H9 (cell line): ENCODE results near the gene TCP11X2. TPM values are rescaled to one million over a fixed set of nuclear protein-coding genes. Genes with fewer than 3 reads are reported as not detected.
"Not testable (repeated sequence)": the region's sequence is repeated elsewhere in the genome, so short reads cannot be mapped to it uniquely, and the experiment has no call there.

ENCODE experiments used
- DNase-seq: peaks from one replicate; pipeline ENCODE4 v3.0.0-alpha.2; 2017
- H2AFZ ChIP-seq: one replicate; pipeline ENCODE4 v1.6.1; 2013; ENCODE audit warnings: mild to moderate bottlenecking, low read length, control low read depth, moderate library complexity
- H2AK5ac ChIP-seq: 2 replicates; pipeline ENCODE4 v1.6.1; 2013; ENCODE audit warnings: low read length, control low read depth, mixed read lengths; ENCODE audit not compliant: insufficient read length
- H2BK120ac ChIP-seq: one replicate; pipeline ENCODE4 v1.6.1; 2013; ENCODE audit warnings: low read depth, mild to moderate bottlenecking, low read length, control low read depth, inconsistent platforms; ENCODE audit not compliant: poor library complexity, severe bottlenecking
- H2BK12ac ChIP-seq: 2 replicates; pipeline ENCODE4 v1.6.1; 2013; ENCODE audit warnings: low read length, control low read depth, mixed read lengths, low read depth; ENCODE audit not compliant: insufficient read length
- H2BK15ac ChIP-seq: 2 replicates; pipeline ENCODE4 v1.6.1; 2013; ENCODE audit warnings: low read depth, low read length, control low read depth
- H2BK20ac ChIP-seq: one replicate; pipeline ENCODE4 v1.6.1; 2013; ENCODE audit warnings: low read depth, mild to moderate bottlenecking, low read length, control low read depth, inconsistent platforms; ENCODE audit not compliant: poor library complexity, severe bottlenecking
- H2BK5ac ChIP-seq: 2 replicates; pipeline ENCODE4 v1.6.1; 2013; ENCODE audit warnings: low read length, control low read depth, mixed read lengths; ENCODE audit not compliant: insufficient read length
- H3K14ac ChIP-seq: 2 replicates; pipeline ENCODE4 v1.6.1; 2013; ENCODE audit warnings: low read length, control low read depth; ENCODE audit not compliant: insufficient read depth
- H3K18ac ChIP-seq: 2 replicates; pipeline ENCODE4 v1.6.1; 2013; ENCODE audit warnings: low read depth, mild to moderate bottlenecking, mixed read lengths, low read length, control low read depth; ENCODE audit not compliant: insufficient read length
- H3K23ac ChIP-seq: 2 replicates; pipeline ENCODE4 v1.6.1; 2013; ENCODE audit warnings: low read length, control low read depth, mixed read lengths, low read depth; ENCODE audit not compliant: insufficient read length
- H3K23me2 ChIP-seq: 2 replicates; pipeline ENCODE4 v1.6.1; 2013; ENCODE audit warnings: low read depth, mild to moderate bottlenecking, mixed read lengths, low read length, control low read depth; ENCODE audit not compliant: insufficient read length, poor library complexity, severe bottlenecking
- H3K27ac ChIP-seq: 2 replicates; pipeline ENCODE4 v1.5.1; 2013; ENCODE audit warnings: low read length, control low read depth, mixed read lengths, low read depth; ENCODE audit not compliant: insufficient read length
- H3K27me3 ChIP-seq: 2 replicates; pipeline ENCODE4 v1.6.1; 2013; ENCODE audit warnings: low read length, control low read depth, inconsistent platforms; ENCODE audit not compliant: insufficient read depth
- H3K4ac ChIP-seq: 2 replicates; pipeline ENCODE4 v1.6.1; 2013; ENCODE audit warnings: low read depth, mild to moderate bottlenecking, control low read depth, inconsistent platforms, low read length, moderate library complexity
- H3K4me1 ChIP-seq: 2 replicates; pipeline ENCODE4 v1.6.1; 2013; ENCODE audit warnings: low read length, control low read depth, inconsistent platforms; ENCODE audit not compliant: insufficient read depth
- H3K4me2 ChIP-seq: 2 replicates; pipeline ENCODE4 v1.6.1; 2013; ENCODE audit warnings: low read length, control low read depth, mixed read lengths; ENCODE audit not compliant: insufficient read length, insufficient read depth
- H3K56ac ChIP-seq: 2 replicates; pipeline ENCODE4 v1.6.1; 2013; ENCODE audit warnings: low read depth, mild to moderate bottlenecking, mixed read lengths, low read length, control low read depth; ENCODE audit not compliant: insufficient read length
- H3K79me1 ChIP-seq: 2 replicates; pipeline ENCODE4 v1.6.1; 2013; ENCODE audit warnings: low read depth, mild to moderate bottlenecking, moderate library complexity, low read length, control low read depth, inconsistent platforms; ENCODE audit not compliant: insufficient read depth, poor library complexity, severe bottlenecking
- H3K79me2 ChIP-seq: 2 replicates; pipeline ENCODE4 v1.6.1; 2013; ENCODE audit warnings: low read length, control low read depth, inconsistent platforms; ENCODE audit not compliant: insufficient read depth
- H3K9ac ChIP-seq: 2 replicates; pipeline ENCODE4 v1.6.1; 2013; ENCODE audit warnings: low read length, control low read depth, mixed read lengths; ENCODE audit not compliant: insufficient read length; ENCODE audit errors: extremely low read depth
- H3K9me3 ChIP-seq: one replicate; pipeline ENCODE4 v1.6.1; 2013; ENCODE audit warnings: low read depth, low read length, inconsistent platforms; ENCODE audit not compliant: control insufficient read depth
- H3T11ph ChIP-seq: one replicate; pipeline ENCODE4 v1.6.1; 2013; ENCODE audit warnings: mild to moderate bottlenecking, low read length, control low read depth, inconsistent platforms
- H4K20me1 ChIP-seq: one replicate; pipeline ENCODE4 v1.6.1; 2013; ENCODE audit not compliant: control insufficient read depth, insufficient read length, insufficient read depth
- H4K5ac ChIP-seq: 2 replicates; pipeline ENCODE4 v1.6.1; 2013; ENCODE audit warnings: low read depth, mild to moderate bottlenecking, mixed read lengths, low read length, control low read depth; ENCODE audit not compliant: insufficient read length
- H4K8ac ChIP-seq: replicated peaks from 2 replicates; pipeline ENCODE4 v1.6.1; 2013; ENCODE audit warnings: low read length, control low read depth, mixed read lengths, low read depth; ENCODE audit not compliant: insufficient read length
- H4K91ac ChIP-seq: 2 replicates; pipeline ENCODE4 v1.6.1; 2013; ENCODE audit warnings: low read depth, mild to moderate bottlenecking, moderate library complexity, mixed read lengths, low read length, control low read depth; ENCODE audit not compliant: insufficient read length
- H3K27ac Mint-ChIP-seq, 3 experiments: 2 replicates in 2 of 3; 3 replicates in 1 of 3; pipeline ENCODE4 v1.8.0; 2020 to 2021; ENCODE audit warnings: mixed read lengths in 3 of 3, mild to moderate bottlenecking in 1 of 3, moderate library complexity in 1 of 3
- H3K27me3 Mint-ChIP-seq: 2 replicates; pipeline ENCODE4 v1.8.0; 2021; ENCODE audit warnings: low read depth, mild to moderate bottlenecking, moderate library complexity, mixed read lengths
- H3K36me3 Mint-ChIP-seq, 3 experiments: 2 replicates in 2 of 3; 3 replicates in 1 of 3; pipeline ENCODE4 v1.8.0; 2020 to 2021; ENCODE audit warnings: low read depth in 3 of 3, mixed read lengths in 3 of 3; ENCODE audit not compliant: insufficient read depth in 1 of 3
- H3K4me1 Mint-ChIP-seq, 2 experiments: 2 replicates each; pipeline ENCODE4 v1.8.0; 2020; ENCODE audit warnings: mixed read lengths in 2 of 2
- H3K4me3 Mint-ChIP-seq, 2 experiments: 2 replicates in 1 of 2; 3 replicates in 1 of 2; pipeline ENCODE4 v1.8.0; 2020 to 2021; ENCODE audit warnings: mild to moderate bottlenecking in 2 of 2, mixed read lengths in 2 of 2, moderate library complexity in 1 of 2
- H3K9me3 Mint-ChIP-seq, 2 experiments: 2 replicates in 1 of 2; 3 replicates in 1 of 2; pipeline ENCODE4 v1.8.0; 2020; ENCODE audit warnings: mild to moderate bottlenecking in 2 of 2, mixed read lengths in 2 of 2, moderate library complexity in 1 of 2
- WGBS: extraction: QIAGEN DNeasy Blood & Tissue Kit; methylation state at CpG from one replicate; pipeline ENCODE4 v1.1.7; 2013; ENCODE audit warnings: missing lambda C conversion rate, low lambda C conversion rate, mixed read lengths; ENCODE audit not compliant: insufficient read length; ENCODE audit errors: extremely low coverage; 5-methylcytosine and 5-hydroxymethylcytosine counted together
- total RNA-seq: library from RNA; stranded (reverse); gene quantifications from 2 replicates; pipeline ENCODE4 v1.2.1, GENCODE V29; 2021

Gene TCP11X2
- total RNA-seq, 1 experiment from 2014 or later = not detected

DNA sequence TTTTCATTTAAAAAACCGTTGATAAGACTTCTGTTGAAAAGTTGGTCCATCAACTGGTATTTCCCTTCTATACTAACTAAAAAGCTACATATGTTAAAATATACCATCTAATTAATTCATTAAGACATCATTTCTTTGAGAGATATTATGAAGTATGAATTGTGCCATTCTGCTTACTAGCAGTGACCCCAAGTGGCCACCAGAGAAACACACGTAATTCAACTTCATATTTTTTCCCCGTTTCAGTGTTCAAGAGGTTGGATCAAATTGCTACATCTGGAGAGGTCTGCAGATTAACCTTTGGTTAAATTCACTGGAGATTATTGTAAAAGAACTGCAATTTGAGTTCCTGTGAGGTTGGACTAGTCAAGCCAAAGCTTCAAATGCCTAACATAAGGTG is 1.4 kb downstream of the TCP11X2 start:
- not testable (repeated sequence) for H3K56ac ChIP-seq, H3K23me2 ChIP-seq, H3K4me2 ChIP-seq, H3K9ac ChIP-seq, H3K9me3 ChIP-seq, H3K4me3 Mint-ChIP-seq, H2BK15ac ChIP-seq, H3K14ac ChIP-seq, H2BK120ac ChIP-seq, H2AFZ ChIP-seq, H3K9me3 Mint-ChIP-seq, H2BK5ac ChIP-seq, H3K27me3 ChIP-seq, H3K4me1 ChIP-seq, H3K18ac ChIP-seq, H2AK5ac ChIP-seq, H3K4ac ChIP-seq, H4K8ac ChIP-seq, H3K27ac Mint-ChIP-seq, H3K36me3 Mint-ChIP-seq, H3K4me1 Mint-ChIP-seq, H3K27me3 Mint-ChIP-seq, H3T11ph ChIP-seq, H3K79me1 ChIP-seq, H4K20me1 ChIP-seq, H4K5ac ChIP-seq, H3K27ac ChIP-seq, H2BK12ac ChIP-seq, H2BK20ac ChIP-seq, DNase-seq, H4K91ac ChIP-seq, H3K79me2 ChIP-seq, H3K23ac ChIP-seq
- WGBS = no CpG with 5 or more reads among the region's 3 CpGs

GRCh38 chrX:102458615-102459014 is 13.0 kb downstream of the TCP11X2 start:
- H3K23me2 ChIP-seq, H3K14ac ChIP-seq, H3T11ph ChIP-seq, H3K79me2 ChIP-seq, DNase-seq, H3K4me3 Mint-ChIP-seq, H3K56ac ChIP-seq, H2BK5ac ChIP-seq, H4K20me1 ChIP-seq, H3K27ac Mint-ChIP-seq, H4K5ac ChIP-seq, H3K27ac ChIP-seq, H3K9me3 ChIP-seq, H3K4ac ChIP-seq, H3K9ac ChIP-seq, H3K36me3 Mint-ChIP-seq, H3K27me3 ChIP-seq, H2BK15ac ChIP-seq, H3K4me1 ChIP-seq, H4K91ac ChIP-seq, H3K27me3 Mint-ChIP-seq, H3K4me2 ChIP-seq, H2AK5ac ChIP-seq, H3K4me1 Mint-ChIP-seq, H2AFZ ChIP-seq, H4K8ac ChIP-seq, H2BK12ac ChIP-seq, H3K18ac ChIP-seq, H3K79me1 ChIP-seq, H2BK20ac ChIP-seq, H3K9me3 Mint-ChIP-seq, H2BK120ac ChIP-seq, H3K23ac ChIP-seq: not testable (repeated sequence)
- WGBS = no CpG with 5 or more reads among the region's 4 CpGs
